DOHH2 (cell line): ENCODE data around the gene GAK.
"Not testable (repeated sequence)": the region's sequence is repeated elsewhere in the genome, so short reads cannot be mapped to it uniquely, and the experiment has no call there.

Experiments used
- H3F3A ChIP-seq: fragments of 200-600 bp; sonication (generic), shearing (Covaris generic); 2 replicates; pipeline ENCODE4 v1.6.0; 2016; ENCODE audit warnings: antibody characterized with exemption, mild to moderate bottlenecking; ENCODE audit not compliant: control insufficient read depth, insufficient read depth
- H3K27ac ChIP-seq: fragments of 200-600 bp; sonication (generic); 2 replicates; pipeline ENCODE4 v1.5.1; 2014; ENCODE audit warnings: low read depth, mild to moderate bottlenecking, low read length, moderate library complexity
- H3K27me3 ChIP-seq: fragments of 200-600 bp; sonication (generic); 2 replicates; pipeline ENCODE4 v1.6.1; 2014; ENCODE audit warnings: mild to moderate bottlenecking, low read length, mixed read lengths; ENCODE audit not compliant: control insufficient read depth
- H3K36me3 ChIP-seq: fragments of 200-600 bp; sonication (generic); 2 replicates; pipeline ENCODE4 v1.6.1; 2014; ENCODE audit warnings: mild to moderate bottlenecking, low read length, moderate library complexity, mixed read lengths; ENCODE audit not compliant: control insufficient read depth
- H3K4me1 ChIP-seq: fragments of 200-600 bp; sonication (generic); 2 replicates; pipeline ENCODE4 v1.6.1; 2014; ENCODE audit warnings: mild to moderate bottlenecking, low read length, mixed read lengths; ENCODE audit not compliant: control insufficient read depth
- H3K4me2 ChIP-seq: fragments of 200-600 bp; sonication (generic); 2 replicates; pipeline ENCODE4 v1.6.0; 2014; ENCODE audit warnings: mild to moderate bottlenecking, low read length, moderate library complexity
- H3K4me3 ChIP-seq: fragments of 200-600 bp; sonication (generic); 2 replicates; pipeline ENCODE4 v1.5.1; 2014; ENCODE audit warnings: mild to moderate bottlenecking, low read length, mixed read lengths
- H3K79me2 ChIP-seq: fragments of 200-600 bp; sonication (generic); 2 replicates; pipeline ENCODE4 v1.6.1; 2014; ENCODE audit warnings: mild to moderate bottlenecking, low read length, mixed read lengths; ENCODE audit not compliant: control insufficient read depth
- H3K9me2 ChIP-seq: fragments of 200-600 bp; sonication (generic); replicated peaks from 2 replicates; pipeline ENCODE4 v1.6.1; 2014; ENCODE audit warnings: mild to moderate bottlenecking, low read length, mixed read lengths; ENCODE audit not compliant: control insufficient read depth
- H3K9me3 ChIP-seq: fragments of 200-600 bp; sonication (generic); 2 replicates; pipeline ENCODE4 v1.6.1; 2014; ENCODE audit warnings: antibody characterized with exemption, low read length, mixed read lengths; ENCODE audit not compliant: control insufficient read depth, insufficient read depth
- H4K20me1 ChIP-seq: fragments of 200-600 bp; sonication (generic); 2 replicates; pipeline ENCODE4 v1.6.0; 2014; ENCODE audit warnings: low read depth, mild to moderate bottlenecking, antibody characterized with exemption, low read length, moderate library complexity; ENCODE audit not compliant: control insufficient read depth, insufficient read depth
- CTCF ChIP-seq: fragments of 200-600 bp; sonication (generic); IDR thresholded peaks from one replicate; pipeline ENCODE4 v1.5.1; 2014; ENCODE audit warnings: antibody characterized with exemption, mild to moderate bottlenecking, low read depth, low read length; ENCODE audit not compliant: poor library complexity, severe bottlenecking
- EZH2phosphoT487 ChIP-seq: fragments of 200-600 bp; sonication (generic); IDR thresholded peaks from 2 replicates; pipeline ENCODE4 v1.6.1; 2017; ENCODE audit warnings: borderline replicate concordance, mild to moderate bottlenecking, antibody characterized with exemption, low read length, moderate library complexity, mixed read lengths

The GAK gene

GRCh38 chr4:929096-929765, 2.9 kb downstream of the GAK start:
- Histone ChIP-seq H3K4me1 (peaks cover 39% of the 10 kb centered on the region), H3K36me3 (peaks cover 4% of the 10 kb centered on the region), H3F3A (peaks cover 12% of the 10 kb centered on the region), H3K4me2 (no peak overlapping the region), H3K9me3 (no peaks in the 10 kb centered on the region), H4K20me1 (peaks cover 28% of the 10 kb centered on the region), H3K9me2 (no peaks in the 10 kb centered on the region), H3K79me2 (peaks cover 74% of the 10 kb centered on the region), H3K27ac (no peak overlapping the region), H3K27me3 (peaks cover 4% of the 10 kb centered on the region), H3K4me3 (no peak overlapping the region)
- TF ChIP-seq CTCF (no peak), EZH2phosphoT487 (no peak)

- Histone ChIP-seq H3F3A (peaks cover 25% of the 10 kb centered on the region), H4K20me1 (peaks cover 33% of the 10 kb centered on the region), H3K4me1 (peaks cover 47% of the 10 kb centered on the region), H3K79me2 (peaks cover 81% of the 10 kb centered on the region)
- not testable (repeated sequence) for H3K4me3 ChIP-seq, H3K27ac ChIP-seq, H3K27me3 ChIP-seq, H3K9me3 ChIP-seq, H3K9me2 ChIP-seq, H3K36me3 ChIP-seq, H3K4me2 ChIP-seq
Measured at GRCh38 chr4:927566-927965, 4.5 kb downstream of the GAK start.

- Histone ChIP-seq H3K4me2 (no peak overlapping the region), H3K9me2 (no peaks in the 10 kb centered on the region), H3K4me1 (peaks cover 56% of the 10 kb centered on the region), H3K9me3 (no peaks in the 10 kb centered on the region), H4K20me1 (peaks cover 33% of the 10 kb centered on the region), H3K27me3 (no peaks in the 10 kb centered on the region), H3K4me3 (no peak overlapping the region), H3K79me2 (peaks cover 81% of the 10 kb centered on the region), H3K27ac (no peak overlapping the region), H3F3A (peaks cover 33% of the 10 kb centered on the region), H3K36me3 (peaks cover 3% of the 10 kb centered on the region; the same call in 1 of the 2 replicates)
- no peak for TF ChIP-seq EZH2phosphoT487
- TF ChIP-seq CTCF: peak; percentile 34
Measured at GRCh38 chr4:926538-926937, 5.6 kb downstream of the GAK start.

- Histone ChIP-seq H3K36me3 (0 out of 2 replicates have a peak, but pooled peaks cover 3% of the 10 kb centered on the region), H4K20me1 (peaks cover 28% of the 10 kb centered on the region), H3K4me1 (peaks cover 57% of the 10 kb centered on the region), H3K79me2 (peaks cover 81% of the 10 kb centered on the region), H3F3A (peaks cover 37% of the 10 kb centered on the region), H3K9me2 (no peaks in the 10 kb centered on the region), H3K9me3 (no peaks in the 10 kb centered on the region), H3K27me3 (no peaks in the 10 kb centered on the region), H3K4me2 (no peak overlapping the region), H3K4me3 (no peak overlapping the region), H3K27ac (no peak overlapping the region)
- no peak for TF ChIP-seq CTCF
- TF ChIP-seq EZH2phosphoT487: no peak
Measured at GRCh38 chr4:925771-926500, 6.2 kb downstream of the GAK start.
